Fibroblast of lung (primary cell): Measurements from ENCODE around the gene ID1. TPM values are rescaled to one million over a fixed set of nuclear protein-coding genes. Genes with fewer than 3 reads are reported as not detected.
A peak's percentile ranks its signal among the peaks of the same experiment; 100 is the strongest.

Source experiments
- DNase-seq, 2 donors: peaks; one replicate each; pipeline versions ENCODE4 v3.0.0 to v3.0.0-alpha.2; 2010; ENCODE audit warnings: low read depth in 2 of 2
- H2AFZ ChIP-seq: 2 replicates; pipeline ENCODE4 v1.5.1; 2012; ENCODE audit warnings: low read length, control low read depth, inconsistent platforms
- H3K27ac ChIP-seq: 2 replicates; pipeline ENCODE4 v1.5.1; 2011; ENCODE audit warnings: low read length, control low read depth; ENCODE audit not compliant: insufficient read depth
- H3K27me3 ChIP-seq: 2 replicates; pipeline ENCODE4 v1.5.1; 2011; ENCODE audit warnings: mild to moderate bottlenecking, low read length; ENCODE audit not compliant: control insufficient read depth, insufficient read depth
- H3K36me3 ChIP-seq: 2 replicates; pipeline ENCODE4 v1.5.1; 2011; ENCODE audit warnings: low read length; ENCODE audit not compliant: control insufficient read depth, insufficient read depth
- H3K4me1 ChIP-seq: 2 replicates; pipeline ENCODE4 v1.5.1; 2011; ENCODE audit warnings: low read length; ENCODE audit not compliant: control insufficient read depth, insufficient read depth; ENCODE audit errors: extremely low read depth
- H3K4me2 ChIP-seq: 2 replicates; pipeline ENCODE4 v1.5.1; 2011; ENCODE audit warnings: low read length, control low read depth; ENCODE audit not compliant: insufficient read depth; ENCODE audit errors: extremely low read depth
- H3K4me3 ChIP-seq, 4 experiments: fragments of 200-600 bp in 1 of 4; sonication (generic) in 1 of 4; replicated peaks in 1 of 4; 2 replicates each; pipeline ENCODE4 v1.5.1; 2011 to 2016; ENCODE audit warnings: low read length in 4 of 4, low read depth in 3 of 4, mild to moderate bottlenecking in 3 of 4, control low read depth in 2 of 4, inconsistent platforms in 1 of 4, mixed read lengths in 1 of 4; ENCODE audit not compliant: insufficient read depth in 1 of 4; ENCODE audit errors: control extremely low read depth in 1 of 4
- H3K79me2 ChIP-seq: 2 replicates; pipeline ENCODE4 v1.5.1; 2012; ENCODE audit warnings: mild to moderate bottlenecking, low read length, inconsistent platforms; ENCODE audit not compliant: control insufficient read depth, insufficient read depth
- H3K9ac ChIP-seq: 2 replicates; pipeline ENCODE4 v1.5.1; 2011; ENCODE audit warnings: mild to moderate bottlenecking, low read length, control low read depth; ENCODE audit not compliant: insufficient read depth
- H3K9me3 ChIP-seq: 2 replicates; pipeline ENCODE4 v1.5.1; 2012; ENCODE audit warnings: low read depth, low read length; ENCODE audit not compliant: control insufficient read depth, insufficient read depth
- H4K20me1 ChIP-seq: 2 replicates; pipeline ENCODE4 v1.5.1; 2011; ENCODE audit warnings: low read length; ENCODE audit not compliant: control insufficient read depth, insufficient read depth; ENCODE audit errors: extremely low read depth
- CTCF ChIP-seq, 2 donors: IDR thresholded peaks in 1 of 2; conservative IDR thresholded peaks in 1 of 2; 1 replicate in 1 of 2; 2 replicates in 1 of 2; pipeline ENCODE4 v1.5.1; 2011 to 2012; ENCODE audit warnings: low read length in 2 of 2, control low read depth in 1 of 2, inconsistent platforms in 1 of 2, low read depth in 1 of 2, mild to moderate bottlenecking in 1 of 2
- EZH2 ChIP-seq: IDR thresholded peaks from 2 replicates; pipeline ENCODE4 v1.5.1; 2012; ENCODE audit warnings: low read length, control low read depth, mild to moderate bottlenecking; ENCODE audit errors: missing control alignments
- polyA plus RNA-seq, 2 donors: library from polyadenylated mRNA; depleted of rRNA in 1 of 2; stranded (reverse) in 1 of 2; unstranded in 1 of 2; fragments of >200 nt; gene quantifications; 2 replicates each; pipeline ENCODE4 v1.2.1, GENCODE V29; 2011 to 2012; ENCODE audit warnings: missing spikeins in 1 of 2
- total RNA-seq: library from RNA; depleted of rRNA; stranded (reverse); fragments of >200 nt; gene quantifications from 2 replicates; pipeline ENCODE4 v1.2.1, GENCODE V29; 2014

The ID1 gene
- total and polyA plus RNA-seq, 2 donors (not counting 1 experiment from before 2014, with no cell fraction given): 14.5 to 27.4 TPM

- H4K20me1 ChIP-seq: no peaks in the 10 kb centered on the region
- peak overlapping the region; percentile 79 to 98 (median 87) for H3K4me3 ChIP-seq
- H2AFZ ChIP-seq: no peak overlapping the region
- H3K27ac ChIP-seq: peak overlapping the region; percentile 98
- peak overlapping the region; percentile 82 for H3K4me2 ChIP-seq
- peaks cover 20% of the 10 kb centered on the region for H3K79me2 ChIP-seq
- peak overlapping the region; percentile 98 for H3K9ac ChIP-seq
- H3K36me3 ChIP-seq: no peaks in the 10 kb centered on the region
- H3K4me1 ChIP-seq: peaks cover 26% of the 10 kb centered on the region
- TF ChIP-seq CTCF (conservative IDR thresholded peaks at IDR 0.05 in 1 of 2, IDR thresholded peaks at IDR 0.05 in 1 of 2; ENCODE audit: low read depth in 1 of 2, low read length in 2 of 2): no peak
- TF ChIP-seq EZH2: no peak
- no peaks in the 10 kb centered on the region for H3K9me3 ChIP-seq
- peak; percentile 25 to 37 for DNase-seq
- H3K27me3 ChIP-seq: no peaks in the 10 kb centered on the region
These were observed 1.1 kb downstream of the ID1 start for GRCh38 chr20:31605902-31606803.

GRCh38 chr20:31606804-31607639 lies 1.9 kb downstream of the ID1 start:
- H3K27me3 ChIP-seq: no peaks in the 10 kb centered on the region
- H3K9ac ChIP-seq: peak overlapping the region; percentile 98
- H3K4me3 ChIP-seq: peak overlapping the region; percentile 79 to 98 (median 87)
- peak; percentile 85 to 86 for DNase-seq
- H2AFZ ChIP-seq: no peak overlapping the region
- no peaks in the 10 kb centered on the region for H3K9me3 ChIP-seq
- H3K27ac ChIP-seq: peak overlapping the region; percentile 98
- H3K4me1 ChIP-seq: peaks cover 26% of the 10 kb centered on the region
- no peaks in the 10 kb centered on the region for H3K36me3 ChIP-seq
- no peaks in the 10 kb centered on the region for H4K20me1 ChIP-seq
- no peak for TF ChIP-seq CTCF (conservative IDR thresholded peaks at IDR 0.05 in 1 of 2, IDR thresholded peaks at IDR 0.05 in 1 of 2; ENCODE audit: low read depth in 1 of 2, low read length in 2 of 2)
- TF ChIP-seq EZH2: no peak
- peak overlapping the region; percentile 82 for H3K4me2 ChIP-seq
- peaks cover 20% of the 10 kb centered on the region for H3K79me2 ChIP-seq
